GM21737 (cell line): ENCODE data around the gene RPS21.

Experiments used
- ATAC-seq: cut with Tn5 transposase; IDR thresholded peaks from one replicate; pipeline ENCODE4 v1.9.1; 2021; ENCODE audit warnings: mild to moderate bottlenecking, moderate library complexity; ENCODE audit not compliant: unreplicated experiment

The RPS21 gene

DNA sequence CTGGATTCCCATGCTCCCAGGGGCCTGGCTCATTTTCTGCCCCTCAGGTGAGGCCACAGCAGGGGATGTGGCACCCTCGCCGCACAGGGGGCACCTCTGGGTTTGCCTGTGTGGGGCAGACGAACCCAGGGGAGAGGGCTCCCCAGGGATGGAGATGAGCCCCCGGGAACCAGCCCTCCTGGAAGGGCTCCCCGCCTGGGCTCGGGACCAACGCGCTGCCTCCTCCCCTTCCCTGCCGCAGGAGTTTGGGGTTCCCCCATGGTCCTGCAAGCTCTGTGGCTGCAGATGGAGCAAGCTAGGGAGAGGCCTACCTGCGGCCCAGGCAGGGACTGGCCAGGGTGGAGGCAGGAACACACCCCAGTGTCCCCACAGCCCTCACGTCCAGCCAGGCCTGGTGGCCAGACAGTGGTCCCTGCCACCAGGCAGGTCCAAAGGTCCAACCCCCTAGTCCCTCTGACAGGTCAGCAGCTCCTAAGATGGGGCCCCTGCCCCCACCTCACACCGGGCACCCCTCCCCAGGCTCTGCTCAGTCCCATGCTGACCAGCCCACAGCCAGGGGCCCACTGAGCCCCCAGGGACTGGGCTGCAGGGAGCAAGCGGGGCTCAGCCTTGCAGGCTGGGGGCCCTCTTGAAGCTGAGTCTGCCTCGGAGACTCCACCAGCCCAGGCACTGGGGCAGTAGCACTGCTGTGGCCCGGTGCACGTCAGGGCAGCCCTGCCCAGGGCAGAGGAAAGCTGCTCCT, 33.4 kb upstream of the RPS21 start:
- no peak for ATAC-seq

DNA sequence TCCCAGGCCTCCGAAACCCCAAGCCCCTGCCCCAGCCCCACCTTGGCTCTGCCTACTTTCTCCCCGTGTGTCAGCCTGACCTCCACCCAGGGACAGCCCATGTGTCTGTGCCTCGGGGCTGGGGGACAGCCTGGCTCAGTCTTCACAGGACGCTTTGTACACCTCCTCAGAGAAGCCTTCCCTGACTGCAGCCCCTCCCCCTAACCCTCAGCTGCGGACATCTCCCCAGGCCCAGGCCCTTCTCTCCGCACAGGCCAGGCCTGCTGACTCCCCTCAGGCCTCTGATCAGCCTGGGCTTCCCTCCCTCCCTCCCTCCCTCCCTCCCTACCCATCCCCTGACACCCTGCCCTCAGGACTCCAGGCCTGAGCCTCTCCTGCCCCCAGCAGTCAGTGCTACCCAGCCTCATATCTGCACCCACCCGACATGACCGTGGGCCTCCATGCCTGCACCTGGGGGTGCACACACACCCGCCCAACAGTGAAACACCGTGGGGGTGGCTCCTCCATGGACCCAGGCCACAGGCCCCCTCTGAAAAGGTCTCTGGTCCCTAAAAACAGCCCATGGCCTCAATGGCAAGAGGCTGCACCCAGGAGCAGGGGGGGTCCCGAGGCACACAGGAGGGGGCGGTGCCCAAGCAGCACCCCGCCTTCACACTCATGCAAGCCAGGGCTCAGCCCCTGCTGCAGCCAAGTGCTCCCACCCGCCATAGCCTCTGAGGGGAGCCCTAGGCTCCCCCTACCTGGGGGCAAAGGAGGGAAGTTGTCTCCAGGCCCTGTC, 32.7 kb upstream of the RPS21 start:
- ATAC-seq = no peak

- no peak for ATAC-seq
These were observed 32.0 kb upstream of the RPS21 start for GRCh38 chr20:62354811-62355341.

DNA sequence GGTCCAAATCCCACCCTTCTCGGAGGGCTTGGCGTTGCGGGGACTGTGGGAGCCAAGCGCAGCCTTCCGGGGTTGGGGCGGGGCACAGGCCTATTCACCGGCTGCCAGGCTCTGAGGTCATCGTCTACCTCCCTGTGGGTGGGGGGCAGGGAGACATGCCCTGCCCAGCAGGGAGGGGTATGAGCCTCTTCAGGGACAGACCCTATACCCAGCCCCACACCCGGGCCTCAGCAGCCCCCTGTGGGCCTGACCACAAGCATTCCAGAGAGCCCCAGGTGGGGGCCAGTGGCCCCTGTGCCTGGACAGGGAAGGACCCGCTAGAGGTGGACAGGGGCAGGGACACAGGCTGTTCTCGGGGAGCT, 31.4 kb upstream of the RPS21 start:
- ATAC-seq = no peak

DNA sequence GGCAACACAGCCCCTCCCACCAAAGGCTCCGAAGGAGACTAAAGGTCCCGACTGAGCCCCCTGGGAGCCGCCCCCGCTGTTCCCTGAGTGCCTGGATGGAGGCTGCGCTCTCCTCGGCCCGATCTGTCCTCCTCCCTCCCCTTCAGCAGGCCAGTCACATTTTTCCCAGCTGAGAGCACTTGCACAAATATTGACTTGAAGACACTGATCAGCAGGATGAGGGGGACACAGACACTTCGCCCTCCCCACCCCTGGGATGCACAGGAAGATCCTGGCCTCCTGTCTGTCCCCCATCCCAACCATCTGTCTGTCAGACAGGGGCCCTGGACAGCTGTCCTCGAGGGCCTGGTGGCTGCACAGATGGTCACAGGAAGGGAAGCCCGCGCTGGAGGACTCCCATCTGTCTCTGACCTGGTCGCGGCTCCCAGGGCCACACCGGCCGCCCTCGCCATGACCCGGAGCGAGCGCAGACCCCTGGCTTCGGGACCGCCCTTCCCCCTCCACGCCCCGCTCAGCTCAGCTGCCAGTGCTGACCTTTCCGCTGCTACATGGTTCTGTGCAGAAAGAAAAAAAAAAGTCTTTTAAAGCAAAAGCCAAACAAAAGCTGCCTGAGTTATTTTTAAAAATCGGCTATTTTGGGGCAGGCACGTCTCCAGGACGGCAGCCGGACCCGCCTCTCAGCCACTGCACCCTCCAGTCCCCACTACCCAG, 30.9 kb upstream of the RPS21 start:
- ATAC-seq = no peak

DNA sequence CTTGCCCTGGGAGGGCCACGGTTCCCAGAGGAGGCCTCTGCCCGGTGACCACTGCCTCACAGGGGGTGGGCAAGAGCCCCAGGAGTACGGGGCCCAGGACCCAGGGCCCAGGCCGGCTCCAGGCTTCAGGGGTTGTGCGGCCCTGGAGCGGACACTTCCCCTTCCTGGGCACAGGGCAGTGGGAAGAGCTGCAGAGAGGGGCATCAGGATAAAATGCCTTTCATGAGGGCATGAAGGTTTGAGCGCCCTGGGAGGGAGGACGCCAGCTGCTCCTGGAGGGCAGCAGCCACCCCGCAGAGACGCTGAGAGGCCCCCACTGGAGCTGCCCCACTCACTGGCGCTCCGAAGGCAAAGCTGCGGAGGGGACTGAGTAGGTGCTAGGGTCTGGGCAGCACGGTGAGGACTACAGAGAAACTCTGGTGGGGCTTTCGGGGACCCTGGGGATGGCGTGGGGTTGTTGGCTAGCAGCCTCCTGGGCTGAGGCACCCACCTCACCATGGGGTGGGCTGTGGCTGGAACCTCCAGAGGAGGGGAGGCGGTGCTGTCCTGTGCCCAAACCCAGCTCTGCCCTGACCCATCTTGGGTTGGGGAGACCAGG, 30.2 kb upstream of the RPS21 start:
- ATAC-seq = no peak

DNA sequence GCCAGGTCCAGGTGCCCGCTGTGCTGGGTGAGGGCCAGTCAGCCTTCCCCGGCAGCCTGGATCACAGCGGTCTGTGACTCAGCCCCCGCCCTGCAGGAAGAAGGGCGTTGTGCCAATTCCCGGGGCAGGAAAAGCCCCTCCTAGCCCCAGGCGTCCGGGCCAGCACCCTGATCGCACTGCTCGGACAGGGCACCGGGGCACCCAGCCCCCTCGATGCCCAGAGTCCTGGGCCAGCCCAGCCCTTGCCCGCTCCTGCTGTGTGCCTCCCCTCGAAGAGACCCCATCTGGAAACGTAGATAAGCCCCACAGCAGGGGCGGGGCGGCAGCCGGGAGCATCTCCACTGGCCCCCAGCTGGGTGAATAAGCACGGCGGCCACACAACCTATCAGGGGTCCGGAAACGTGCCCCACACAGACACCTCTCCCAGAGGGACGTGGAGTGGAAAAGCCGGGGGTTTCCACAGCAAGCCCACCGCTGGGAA, 29.7 kb upstream of the RPS21 start:
- no peak for ATAC-seq

GRCh38 chr20:62357681-62358080, 29.2 kb upstream of the RPS21 start:
- ATAC-seq = no peak

DNA sequence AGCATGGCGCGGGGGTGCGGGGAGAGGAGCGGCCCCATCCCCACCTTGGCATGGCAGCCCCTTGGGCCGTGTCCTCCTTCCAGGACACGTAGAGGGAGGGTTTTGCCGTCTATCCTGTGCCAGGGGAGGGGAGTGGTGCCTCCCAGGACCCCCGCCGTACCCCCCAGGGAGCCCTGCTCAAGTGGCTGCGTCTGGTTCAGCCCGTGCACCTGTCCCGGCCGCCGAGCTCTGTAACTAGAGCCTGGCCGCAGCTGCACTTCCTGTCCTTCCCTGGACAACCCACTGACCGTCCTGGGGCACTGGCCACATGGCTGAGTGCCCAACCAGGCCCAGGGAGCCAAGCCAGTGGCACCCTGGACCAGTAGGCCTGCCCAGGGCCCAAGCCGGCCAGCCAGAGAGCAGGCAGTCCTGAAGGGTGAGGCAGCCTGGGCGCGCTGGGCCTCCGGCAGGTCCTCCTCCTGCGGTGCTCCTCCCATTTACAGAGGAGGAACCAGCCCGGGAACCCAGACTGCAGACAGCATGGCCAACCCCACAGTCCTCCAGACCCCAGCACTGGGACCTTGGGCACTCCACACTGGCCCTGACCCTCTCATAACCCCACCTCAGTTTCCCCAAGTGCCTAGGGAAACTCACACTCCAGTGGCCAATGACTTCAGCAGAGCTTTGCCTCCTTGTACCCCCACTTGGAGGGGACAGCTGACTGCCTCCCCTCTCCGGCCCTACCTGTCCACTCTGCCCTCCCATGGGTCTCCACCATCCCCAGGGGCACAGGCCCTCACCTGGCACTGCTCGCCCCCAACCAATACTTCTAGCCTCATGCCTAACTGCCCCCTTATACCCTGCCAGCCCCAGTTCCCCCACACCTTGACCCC, 28.5 kb upstream of the RPS21 start:
- ATAC-seq = no peak

- no peak for ATAC-seq
These were observed 27.8 kb upstream of the RPS21 start for GRCh38 chr20:62359043-62359490.

GRCh38 chr20:62359491-62360121, 27.3 kb upstream of the RPS21 start:
- ATAC-seq = no peak

DNA sequence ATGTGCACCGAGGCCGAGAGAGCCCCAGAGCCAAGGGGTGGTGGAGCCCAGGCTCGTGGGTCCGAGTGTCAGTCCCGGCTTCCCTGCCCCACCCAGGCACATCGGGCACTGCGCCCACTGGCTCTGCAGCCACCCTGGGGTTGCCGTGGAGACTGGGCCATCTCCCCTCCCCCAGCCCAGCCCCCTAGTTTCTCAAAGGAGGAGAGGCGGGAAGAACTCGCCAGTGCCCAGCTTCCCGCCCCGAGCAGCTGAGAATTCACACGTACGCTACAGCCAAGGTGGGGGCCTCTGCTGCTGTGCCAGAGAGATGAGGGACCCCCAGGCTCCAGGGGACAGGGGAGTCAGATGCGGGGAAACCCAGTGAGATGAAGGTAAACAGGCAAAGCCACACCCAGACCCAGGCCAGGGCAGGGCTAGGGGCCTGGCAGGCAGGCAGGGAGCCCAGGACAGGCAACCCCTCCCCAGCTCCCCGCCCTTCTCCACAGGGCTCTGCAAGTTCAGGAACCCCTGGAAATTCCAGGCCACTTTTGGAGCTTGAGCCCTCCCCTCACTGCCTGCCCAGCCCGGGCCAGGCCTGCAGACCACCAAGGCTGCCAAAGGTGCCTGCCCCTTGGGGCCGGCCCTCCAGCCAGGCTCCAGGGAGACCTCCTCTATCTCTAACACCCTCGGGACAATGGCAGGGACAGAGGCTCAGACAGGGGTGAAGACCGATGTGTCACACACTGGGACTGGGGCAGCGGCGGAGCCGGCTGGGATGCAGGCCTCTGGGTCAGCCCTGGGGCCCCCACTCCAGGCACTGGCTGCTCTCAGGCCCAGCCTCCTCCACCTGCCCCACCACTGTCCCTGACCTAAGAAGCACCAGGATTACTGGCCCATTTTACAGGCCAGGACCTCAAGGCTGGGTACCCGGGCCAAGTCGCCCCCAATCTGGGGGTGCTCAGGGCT, 25.8 kb upstream of the RPS21 start:
- no peak for ATAC-seq

DNA sequence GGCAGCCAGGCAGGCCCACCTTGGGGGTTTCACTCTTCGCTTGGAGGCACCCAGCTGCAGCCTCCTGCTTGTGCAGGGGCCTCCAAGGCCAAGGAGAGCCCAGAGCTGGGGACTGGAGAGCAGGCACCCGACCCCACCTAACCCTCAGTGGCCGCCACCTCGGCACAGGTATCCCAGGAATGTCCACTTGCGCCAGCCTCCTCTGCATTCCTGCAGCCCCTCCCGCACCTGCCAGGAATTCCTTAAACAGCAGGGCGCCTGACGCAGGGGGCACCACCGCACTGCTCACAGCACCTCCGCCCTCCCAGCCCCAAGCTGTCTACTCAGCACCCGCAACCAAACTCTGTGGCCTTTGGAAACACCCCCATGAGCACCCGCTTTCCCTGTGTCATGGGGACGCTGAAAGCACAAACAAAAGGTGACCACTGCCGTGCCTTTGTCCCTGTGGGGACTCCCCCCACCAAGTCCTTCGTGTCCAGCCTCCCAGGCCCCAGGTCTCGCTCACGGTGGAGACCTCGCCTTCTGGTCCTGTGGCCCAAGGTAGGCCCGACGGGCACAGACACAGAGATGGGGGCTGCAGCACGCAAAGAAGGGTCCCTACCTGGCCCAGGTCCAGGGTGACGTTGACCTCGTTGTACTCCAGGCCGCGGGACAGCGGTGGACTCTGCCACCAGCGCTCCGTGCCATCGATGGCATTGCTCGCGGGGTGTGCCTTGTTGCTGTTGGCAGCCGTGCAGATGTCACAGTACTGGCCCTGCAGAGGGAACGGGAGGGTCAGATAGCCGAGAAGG, 24.9 kb upstream of the RPS21 start:
- ATAC-seq = no peak

DNA sequence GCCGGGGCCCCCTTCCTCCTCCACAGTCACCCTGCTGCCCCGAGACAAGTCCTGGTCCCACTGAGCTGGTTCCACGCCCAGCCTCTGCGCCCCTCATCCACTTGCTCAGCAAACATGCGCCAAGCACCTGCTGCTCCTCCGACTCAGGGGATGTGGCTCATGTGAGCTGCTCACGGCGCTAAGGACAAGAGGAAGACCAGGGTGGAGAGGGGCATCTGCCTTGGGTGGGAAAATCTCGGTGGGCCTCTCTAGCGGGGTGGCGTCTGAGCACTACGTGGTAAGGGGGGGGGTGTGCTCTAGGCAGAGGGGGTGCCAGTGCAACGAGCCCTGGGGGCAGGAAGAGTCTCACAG, 24.3 kb upstream of the RPS21 start:
- no peak for ATAC-seq

- ATAC-seq = no peak
These were observed 23.6 kb upstream of the RPS21 start for GRCh38 chr20:62362991-62363919.

DNA sequence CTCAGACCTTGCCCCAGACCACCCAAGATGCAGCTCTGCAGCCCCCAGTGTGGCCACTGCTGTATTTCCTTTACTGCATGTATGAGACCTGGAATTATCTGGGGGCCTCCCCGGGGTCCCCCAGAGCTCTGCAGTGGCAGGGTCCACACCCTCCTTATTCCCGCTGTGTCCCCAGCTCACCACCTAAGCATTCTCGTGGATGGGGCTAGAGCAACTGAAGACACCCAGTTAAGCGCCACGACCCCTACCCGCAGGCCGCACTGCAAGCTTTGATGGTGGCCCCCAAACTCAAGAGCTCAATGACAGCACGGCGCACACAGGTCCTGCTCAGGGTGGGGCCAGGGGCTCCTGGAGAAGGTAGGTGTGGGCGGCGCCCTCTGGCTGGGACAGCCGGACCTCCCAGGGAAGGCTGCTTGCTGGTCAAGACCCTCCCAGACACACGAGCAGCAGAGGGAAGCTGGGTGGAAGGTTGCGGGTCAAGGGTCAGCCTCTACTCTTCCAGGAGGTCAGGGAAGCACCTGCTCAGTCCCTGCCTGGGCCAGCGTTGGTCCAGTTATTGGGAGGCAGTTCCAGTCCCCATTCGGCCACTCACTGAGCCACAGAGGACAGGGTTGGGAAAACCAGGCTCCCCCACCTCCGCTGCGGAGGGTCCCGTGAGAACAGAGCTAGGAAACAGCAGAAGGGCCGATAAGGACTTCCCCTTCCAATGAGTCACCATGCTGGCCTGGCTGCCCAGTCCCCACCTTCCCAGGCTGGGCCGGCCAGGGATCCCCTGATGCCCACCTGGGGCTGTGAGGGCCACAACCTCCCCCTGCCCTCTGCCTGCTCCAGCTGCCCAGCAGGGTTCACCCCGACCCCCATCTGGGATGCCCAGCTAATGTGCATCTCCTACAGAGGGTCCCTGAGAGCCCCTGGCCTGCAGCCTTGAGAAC, 22.7 kb upstream of the RPS21 start:
- no peak for ATAC-seq
